GM12878 (cell line): Measurements from ENCODE around the gene INHBE. TPM values are rescaled to one million over a fixed set of nuclear protein-coding genes. Genes with fewer than 3 reads are reported as not detected.
A peak's percentile ranks its signal among the peaks of the same experiment; 100 is the strongest.

Experiments
- ATAC-seq: fragments of 200-7000 bp; cut with Tn5 transposase; 3 replicates; pipeline ENCODE4 v1.9.1; 2020; ENCODE audit warnings: mild to moderate bottlenecking, moderate library complexity
- BruUV-seq: library from RNA; stranded (reverse); fragments of 400-500 nt; replicated peaks from 2 replicates; lab custom pipeline; 2021; lab: Mats Ljungman, UMichigan
- CTCF ChIA-PET: fragments of 300-600 bp; sonication (Branson Sonifier 250); formaldehyde crosslinking; extraction: SDS; loops from one replicate; lab custom pipeline; 2021; ENCODE audit warnings: inconsistent platforms; lab: Yijun Ruan, JAX
- POLR2A ChIA-PET: fragments of 350-600 bp; formaldehyde crosslinking; extraction: SDS; loops from one replicate; lab custom pipeline; 2021; ENCODE audit warnings: inconsistent platforms; lab: Charles Lee
- RAD21 ChIA-PET: fragments of 300-600 bp; sonication (Branson Sonifier 250); formaldehyde crosslinking; loops from one replicate; lab custom pipeline; 2023; ENCODE audit warnings: antibody characterized with exemption; ENCODE audit not compliant: unreplicated experiment; lab: Charles Lee
- SMC1A ChIA-PET: fragments of 300-600 bp; sonication (Branson Sonifier 250); formaldehyde crosslinking; loops from one replicate; lab custom pipeline; 2023; ENCODE audit not compliant: unreplicated experiment, uncharacterized antibody; lab: Charles Lee
- DNase-seq: peaks from one replicate; pipeline ENCODE4 v3.0.0-alpha.2; 2011; ENCODE audit warnings: low read depth, low spot score
- FAIRE-seq: peaks from 3 replicates; lab custom pipeline; 2011; peaks lifted over from hg19 to GRCh38; lab: Jason Lieb, UNC
- H2AFZ ChIP-seq: 2 replicates; pipeline ENCODE4 v1.6.0; 2011; ENCODE audit warnings: low read depth, low read length, control low read depth; ENCODE audit not compliant: control insufficient read depth
- H3K27ac ChIP-seq: 2 replicates; pipeline ENCODE4 v1.5.1; 2011; ENCODE audit warnings: control low read depth; ENCODE audit not compliant: control insufficient read depth, insufficient read depth
- H3K27me3 ChIP-seq, 2 experiments: replicated peaks in 1 of 2; 2 replicates each; pipeline versions ENCODE4 v1.6.0 to v1.6.1; 2011; ENCODE audit warnings: low read length in 1 of 2; ENCODE audit not compliant: control insufficient read depth in 2 of 2, insufficient read depth in 2 of 2
- H3K36me3 ChIP-seq, 2 experiments: 2 replicates each; pipeline ENCODE4 v1.5.1; 2011; ENCODE audit warnings: low read length in 1 of 2; ENCODE audit not compliant: control insufficient read depth in 2 of 2, insufficient read depth in 2 of 2
- H3K4me1 ChIP-seq: 2 replicates; pipeline ENCODE4 v1.6.1; 2011; ENCODE audit warnings: mild to moderate bottlenecking, low read length, moderate library complexity, mixed read lengths; ENCODE audit not compliant: control insufficient read depth, insufficient read depth
- H3K4me2 ChIP-seq: 2 replicates; pipeline ENCODE4 v1.6.0; 2011; ENCODE audit warnings: control low read depth; ENCODE audit not compliant: control insufficient read depth, insufficient read depth
- H3K4me3 ChIP-seq: fragments of 200-600 bp; sonication (generic); 2 replicates; pipeline ENCODE4 v1.5.1; 2016
- H3K79me2 ChIP-seq: 2 replicates; pipeline ENCODE4 v1.6.0; 2011; ENCODE audit warnings: low read length; ENCODE audit not compliant: control insufficient read depth, insufficient read depth
- H3K9ac ChIP-seq: 2 replicates; pipeline ENCODE4 v1.8.0; 2011; ENCODE audit warnings: low read length, control low read depth, mixed read lengths; ENCODE audit not compliant: control insufficient read depth, insufficient read depth
- H3K9me3 ChIP-seq: replicated peaks from 3 replicates; pipeline ENCODE4 v1.5.1; 2011; ENCODE audit warnings: mild to moderate bottlenecking, low read length; ENCODE audit not compliant: control insufficient read depth, insufficient read depth
- H4K20me1 ChIP-seq: 2 replicates; pipeline ENCODE4 v1.6.0; 2011; ENCODE audit not compliant: control insufficient read depth, insufficient read depth
- E2F8 ChIP-seq: fragments of 450-650 bp; IDR thresholded peaks from 2 replicates; pipeline ENCODE4 v1.6.1; 2018; ENCODE audit warnings: mild to moderate bottlenecking, low read depth, moderate library complexity; ENCODE audit not compliant: partially characterized antibody
- NR2F1 ChIP-seq: fragments of 450-650 bp; conservative IDR thresholded peaks from 2 replicates; pipeline ENCODE4 v1.6.1; 2017; ENCODE audit warnings: mild to moderate bottlenecking
- POLR2A ChIP-seq: IDR thresholded peaks from 2 replicates; pipeline ENCODE4 v1.6.1; 2011; ENCODE audit warnings: low read depth, mild to moderate bottlenecking, low read length
- RBBP5 ChIP-seq: fragments of 200-600 bp; sonication (generic); conservative IDR thresholded peaks from 2 replicates; pipeline ENCODE4 v1.6.1; 2016
- SP1 ChIP-seq: IDR thresholded peaks from one replicate; pipeline ENCODE4 v1.6.1; 2011; ENCODE audit warnings: low read depth, low read length
- WGBS: methylation state at CpG from one replicate; pipeline ENCODE4 v1.1.6; 2016; ENCODE audit warnings: low lambda C conversion rate; ENCODE audit not compliant: insufficient replicate concordance, insufficient coverage; ENCODE audit errors: missing lambda C conversion rate; 5-methylcytosine and 5-hydroxymethylcytosine counted together
- in situ Hi-C: fragments of 300-500 bp; cut with MboI; formaldehyde crosslinking; loops from 9 replicates; pipeline ENCODE4 v1.14.3; 2018; ENCODE audit warnings: mixed read lengths
- intact Hi-C: fragments of 100-400 bp; cut with micrococcal nuclease; formaldehyde crosslinking; loops from one replicate; pipeline ENCODE4 v1.14.2; 2022; ENCODE audit not compliant: unreplicated experiment
- polyA plus RNA-seq, 11 experiments: library from polyadenylated mRNA; depleted of rRNA in 4 of 11; unstranded in 6 of 11; stranded (reverse) in 5 of 11; fragments of >200 nt; fragmentation: Nextera tagmentation in 4 of 11; fragmentation: Illumina TruSeq in 1 of 11; extraction: Ambion mirVana in 4 of 11; extraction: Trizol in 1 of 11; gene quantifications; 1 replicate in 1 of 11; 2 replicates in 10 of 11; pipeline versions ENCODE4 v1.2.1 to v1.2.3, GENCODE V29; 2011 to 2016; ENCODE audit warnings: inconsistent platforms in 2 of 11, missing spikeins in 2 of 11, low read depth in 1 of 11
- total RNA-seq, 4 experiments: library from RNA; depleted of rRNA in 3 of 4; stranded (reverse); fragments of >200 nt in 3 of 4; fragmentation: Illumina TruSeq in 1 of 4; extraction: Trizol in 1 of 4; gene quantifications; 2 replicates each; pipeline versions ENCODE4 v1.2.1 to v1.2.3, GENCODE V29; 2013 to 2021

The INHBE gene
- total and polyA plus RNA-seq, 10 of the 15 experiments (the other 5 are each of a cell fraction or from before 2014, with no cell fraction given) = 0.09 to 2.5 (median 0.37) TPM

GRCh38 chr12:57460841-57461275, 5.8 kb downstream of the INHBE start:
- Histone ChIP-seq H4K20me1 (0 out of 2 replicates have a peak, but pooled peaks cover 2% of the 10 kb centered on the region), H3K4me2 (peak overlapping the region; percentile 100), H3K27ac (no peak overlapping the region), H3K4me3 (peak overlapping the region; percentile 68), H3K4me1 (peaks cover 36% of the 10 kb centered on the region), H3K36me3 (no peaks in the 10 kb centered on the region), H3K79me2 (no peaks in the 10 kb centered on the region), H3K9me3 (no peaks in the 10 kb centered on the region), H3K27me3 (0 out of 4 replicates have a peak, but pooled peaks cover 0 to 4% of the 10 kb centered on the region in 2 experiments), H3K9ac (no peak overlapping the region), H2AFZ (no peak overlapping the region)
- ChIA-PET SMC1A (interaction anchor here (0.7 to 1.2 kb wide), 9 partner anchors 9 to 218 kb away, joined by 3 read pairs; partner anchors contain the start of genes ARHGAP9 and DDIT3), RAD21 (interaction anchor here (0.7 to 4.7 kb wide), 7 partner anchors 7 to 223 kb away, joined by 3 to 35 read pairs (median 3); partner anchors contain the start of gene INHBE), CTCF (interaction anchor here (0.8 to 11.0 kb wide), 11 partner anchors 8 to 280 kb away, joined by 3 to 540 read pairs (median 3); partner anchors contain the start of genes ARHGAP9 and INHBE), POLR2A (interaction anchor here (1.0 to 3.0 kb wide), 3 partner anchors 9 to 25 kb away, joined by 4 to 16 read pairs (median 4); no protein-coding TSS in a partner anchor)
- in situ Hi-C loops (no loop called here), intact Hi-C loops (loop anchor here (5.0 kb wide), 1 partner anchor 61 kb away; the partner anchor contains the start of genes DDIT3 and MBD6)
- ATAC-seq (no peak), FAIRE-seq (no peak), DNase-seq (no peak)
- TF ChIP-seq E2F8 (no peak), POLR2A (no peak), NR2F1 (peak; percentile 76), RBBP5 (no peak), SP1 (no peak)
- BruUV-seq = no TSS peak
- WGBS = 10% methylated on average over 19 of the region's 19 CpGs
